ENCODE measurements around the gene MYOZ3. TPM values are rescaled to one million over a fixed set of nuclear protein-coding genes. Genes with fewer than 3 reads are reported as not detected.
A peak's percentile ranks its signal among the peaks of the same experiment; 100 is the strongest.

The MYOZ3 gene
- polyA plus RNA-seq, 4 donors: 4.4 to 7.1 (median 6.3) TPM

- no peak for DNase-seq (ENCODE audit: low read depth in 4 of 4, low spot score in 2 of 4)
Measured at GRCh38 chr5:150690760-150691159, 29.7 kb downstream of the MYOZ3 start.

- DNase-seq (ENCODE audit: low read depth in 4 of 4, low spot score in 2 of 4): no peak
Measured at GRCh38 chr5:150692276-150692675, 31.2 kb downstream of the MYOZ3 start.

- DNase-seq (ENCODE audit: low read depth in 4 of 4, low spot score in 2 of 4): no peak
Measured at GRCh38 chr5:150694612-150695011, 33.6 kb downstream of the MYOZ3 start.

GRCh38 chr5:150700246-150700593 lies 39.2 kb downstream of the MYOZ3 start:
- DNase-seq (ENCODE audit: low read depth in 4 of 4, low spot score in 2 of 4): peak in 1 of 4 donors; percentile 23

GRCh38 chr5:150700594-150701377 lies 39.7 kb downstream of the MYOZ3 start, which contains the start of gene RBM22:
TSS of gene RBM22 (minus strand) at chr5:150701062. CDS start at chr5:150700985, 77 bp downstream.
- DNase-seq (ENCODE audit: low read depth in 4 of 4, low spot score in 2 of 4): peak; percentile 86 to 93 (median 88)

GRCh38 chr5:150703762-150704161 lies 42.7 kb downstream of the MYOZ3 start:
- DNase-seq (ENCODE audit: low read depth in 4 of 4, low spot score in 2 of 4): no peak

GRCh38 chr5:150706776-150707390 lies 45.8 kb downstream of the MYOZ3 start:
- DNase-seq (ENCODE audit: low read depth in 4 of 4, low spot score in 2 of 4): no peak

- no peak for DNase-seq (ENCODE audit: low read depth in 4 of 4, low spot score in 2 of 4)
Measured at GRCh38 chr5:150710165-150710564, 49.1 kb downstream of the MYOZ3 start.

- no peak for DNase-seq (ENCODE audit: low read depth in 4 of 4, low spot score in 2 of 4)
Measured at GRCh38 chr5:150723845-150724244, 62.8 kb downstream of the MYOZ3 start.

Other genes with a start within 250 kb of the MYOZ3 start
- gene CD74, start 248.3 kb upstream of the MYOZ3 start, polyA plus RNA-seq (ENCODE audit: insufficient read length in 4 of 4): 100 to 1,000 TPM; 226 to 343 (median 316) TPM
- gene RPS14, start 211.5 kb upstream of the MYOZ3 start, polyA plus RNA-seq (ENCODE audit: insufficient read length in 4 of 4): 1,000 to 10,000 TPM; 1,840 to 2,407 (median 1,919) TPM
- 10 to 100 TPM; 53.3 to 68.6 (median 57.9) TPM for gene NDST1, start 153.1 kb upstream of the MYOZ3 start, polyA plus RNA-seq (ENCODE audit: insufficient read length in 4 of 4)
- gene SYNPO, start 20.6 kb upstream of the MYOZ3 start, polyA plus RNA-seq (ENCODE audit: insufficient read length in 4 of 4): 100 to 1,000 TPM in 3 of 4 donors, 10 to 100 TPM in 1; 88.2 to 115 (median 105) TPM
- 10 to 100 TPM; 71.0 to 84.9 (median 80.1) TPM for gene RBM22, start 39.8 kb downstream of the MYOZ3 start, polyA plus RNA-seq (ENCODE audit: insufficient read length in 4 of 4)
- gene DCTN4, start 97.8 kb downstream of the MYOZ3 start, polyA plus RNA-seq (ENCODE audit: insufficient read length in 4 of 4): 10 to 100 TPM; 50.1 to 75.5 (median 62.1) TPM
- 10 to 100 TPM; 19.2 to 26.3 (median 23.5) TPM for gene SMIM3, start 117.5 kb downstream of the MYOZ3 start, polyA plus RNA-seq (ENCODE audit: insufficient read length in 4 of 4)
- 1 to 10 TPM in 1 of 4 donors, under 1 TPM in 3; 0.46 to 1.5 (median 0.66) TPM for gene IRGM, start 185.3 kb downstream of the MYOZ3 start, polyA plus RNA-seq (ENCODE audit: insufficient read length in 4 of 4)
- gene ZNF300, start 243.7 kb downstream of the MYOZ3 start, polyA plus RNA-seq (ENCODE audit: insufficient read length in 4 of 4): 10 to 100 TPM; 36.9 to 39.1 (median 38.3) TPM